Thyroid gland (tissue), 4 donors: ENCODE results near the gene SEMA6A.

Experiments
- CTCF ChIP-seq, 6 experiments: fragments of 200-600 bp in 3 of 6; fragments of 450-650 bp in 3 of 6; sonication (generic) in 3 of 6; IDR thresholded peaks; one replicate each; pipeline ENCODE4 v1.5.1; 2016 to 2019; ENCODE audit warnings: antibody characterized with exemption in 6 of 6, mild to moderate bottlenecking in 2 of 6, inconsistent platforms in 1 of 6, moderate library complexity in 1 of 6
- POLR2A ChIP-seq, 2 donors: fragments of 450-650 bp; IDR thresholded peaks; one replicate each; pipeline ENCODE4 v1.6.1; 2017; ENCODE audit warnings: antibody characterized with exemption in 2 of 2, mild to moderate bottlenecking in 2 of 2, moderate library complexity in 1 of 2

GRCh38 chr5:116509483-116510244, 65.0 kb downstream of the SEMA6A start:
- no peak for TF ChIP-seq CTCF (IDR thresholded peaks at IDR 0.05)
- no peak for TF ChIP-seq POLR2A (IDR thresholded peaks at IDR 0.05)
